Large intestine (tissue), 3 donors: ENCODE measurements around the gene YARS1. TPM values are rescaled to one million over a fixed set of nuclear protein-coding genes. Genes with fewer than 3 reads are reported as not detected.

Source experiments
- DNase-seq, 2 donors: peaks; one replicate each; pipeline versions ENCODE4 v3.0.0 to v3.0.0-alpha.2; 2013
- H3K27ac ChIP-seq: one replicate; pipeline ENCODE4 v1.5.1; 2013; ENCODE audit warnings: low read length
- H3K27me3 ChIP-seq: 2 replicates; pipeline ENCODE4 v1.6.1; 2013; ENCODE audit warnings: low read length; ENCODE audit not compliant: control insufficient read depth, insufficient read depth
- H3K36me3 ChIP-seq: 2 replicates; pipeline ENCODE4 v1.6.1; 2013; ENCODE audit warnings: low read length; ENCODE audit not compliant: control insufficient read depth, insufficient read depth
- H3K4me1 ChIP-seq: one replicate; pipeline ENCODE4 v1.6.1; 2013; ENCODE audit warnings: low read length; ENCODE audit not compliant: control insufficient read depth, insufficient read depth
- H3K4me3 ChIP-seq: one replicate; pipeline ENCODE4 v1.5.1; 2013; ENCODE audit warnings: low read length
- H3K9me3 ChIP-seq: one replicate; pipeline ENCODE4 v1.6.1; 2013; ENCODE audit warnings: mild to moderate bottlenecking, low read depth, low read length, moderate library complexity; ENCODE audit not compliant: control insufficient read depth
- WGBS: methylation state at CpG from one replicate; pipeline ENCODE4 v1.1.5; 2013; ENCODE audit warnings: low lambda C conversion rate; ENCODE audit not compliant: insufficient coverage; 5-methylcytosine and 5-hydroxymethylcytosine counted together
- polyA plus RNA-seq: library from polyadenylated mRNA; unstranded; fragments of 120-200 nt; gene quantifications from one replicate; pipeline ENCODE4 v1.2.1, GENCODE V29; 2013

The YARS1 gene
- polyA plus RNA-seq, 1 donor = 59.9 TPM

DNA sequence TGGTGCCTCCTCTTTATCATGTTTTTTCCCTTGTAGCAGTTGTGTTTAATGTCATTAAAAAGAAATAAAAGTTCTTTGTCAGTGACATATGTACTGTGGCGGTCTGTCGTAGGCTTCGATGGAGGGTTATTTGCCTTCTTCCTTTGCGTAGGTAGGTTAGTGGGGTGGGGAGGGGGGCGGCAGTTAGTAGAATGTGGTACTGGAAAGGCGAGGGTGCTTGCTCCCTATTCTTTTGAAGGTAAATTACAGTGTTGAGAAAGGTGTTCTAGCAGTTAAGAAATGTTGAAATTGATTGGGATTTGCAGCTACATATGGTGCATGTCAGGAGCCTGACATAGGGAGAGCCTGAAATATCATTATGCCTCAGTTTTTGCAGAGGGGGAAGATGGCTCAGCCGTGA lies 41.6 kb upstream of the YARS1 start:
- WGBS = 100% methylated on average over 1 of the region's 7 CpGs
- H3K4me1 ChIP-seq = no peaks in the 10 kb centered on the region
- H3K36me3 ChIP-seq = peaks cover 29% of the 10 kb centered on the region
- no peak overlapping the region for H3K4me3 ChIP-seq
- no peak overlapping the region for H3K27ac ChIP-seq
- H3K9me3 ChIP-seq = no peaks in the 10 kb centered on the region
- no peaks in the 10 kb centered on the region for H3K27me3 ChIP-seq
- no peak for DNase-seq

DNA sequence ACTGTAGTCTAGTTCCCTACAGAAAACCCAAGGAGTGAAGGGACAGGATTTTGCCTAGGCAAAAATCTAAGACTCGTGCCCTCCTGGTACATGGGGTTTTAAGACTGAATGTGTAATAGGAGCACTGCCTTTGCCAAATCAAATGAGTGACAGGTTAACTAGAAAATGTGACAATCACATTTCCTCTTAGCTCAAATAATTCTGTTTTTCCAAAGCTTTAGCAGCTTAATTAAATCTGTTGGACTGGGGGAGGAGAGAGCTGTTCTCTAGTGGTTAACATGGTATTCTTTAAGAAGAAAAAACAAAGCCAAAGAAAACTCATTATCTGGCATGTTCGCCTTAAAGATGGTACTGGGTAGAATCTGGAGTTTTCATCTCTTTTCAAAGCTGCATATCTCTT lies 41.0 kb upstream of the YARS1 start:
- 100% methylated on average over 1 of the region's 2 CpGs for WGBS
- DNase-seq = no peak
- H3K36me3 ChIP-seq = peaks cover 30% of the 10 kb centered on the region

DNA sequence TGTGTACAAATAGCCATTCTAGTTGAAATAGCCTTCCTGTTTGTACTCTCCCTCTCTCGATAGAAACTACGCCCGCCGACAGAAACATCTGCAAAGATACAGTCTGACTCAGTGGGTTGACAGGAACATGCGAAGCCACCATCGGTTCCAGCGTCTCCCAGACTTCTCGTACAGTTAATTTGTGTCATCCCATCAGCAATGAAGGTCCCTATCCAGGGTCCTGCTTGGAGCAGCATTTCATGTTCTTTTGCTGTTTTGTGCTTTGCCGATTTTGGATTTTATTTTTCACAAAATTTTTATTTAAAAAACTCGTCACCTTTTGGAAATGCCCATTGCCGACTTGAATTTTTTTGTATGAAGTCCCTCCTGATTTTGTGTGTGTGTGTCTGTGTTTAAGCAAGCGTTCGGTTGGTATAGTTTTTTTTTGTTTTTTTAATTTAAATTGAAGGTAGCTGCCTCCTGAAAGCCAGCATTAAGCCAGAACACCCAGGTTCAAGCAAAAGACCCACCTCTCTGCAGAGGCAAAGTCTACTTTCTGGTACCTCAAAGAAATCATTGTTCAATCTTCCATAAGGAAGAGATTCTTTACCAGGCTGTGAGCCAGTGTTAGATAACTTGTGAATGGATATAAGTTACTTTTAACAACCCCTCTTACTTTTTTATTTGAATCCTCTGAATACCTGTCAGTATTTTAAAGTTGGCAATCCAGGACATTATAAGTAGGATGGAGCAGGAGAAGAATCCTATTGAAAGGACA lies 38.9 kb upstream of the YARS1 start:
- Histone ChIP-seq H3K4me1 (no peaks in the 10 kb centered on the region), H3K9me3 (no peaks in the 10 kb centered on the region), H3K36me3 (peaks cover 36% of the 10 kb centered on the region), H3K4me3 (no peak overlapping the region), H3K27ac (no peak overlapping the region), H3K27me3 (no peaks in the 10 kb centered on the region)
- peak in 1 of 2 donors; percentile 36 for DNase-seq
- 80% methylated on average over 1 of the region's 13 CpGs for WGBS

More for the DNA sequence above, 41.0 kb upstream of the YARS1 start:
- no peak overlapping the region for H3K4me3 ChIP-seq
- no peaks in the 10 kb centered on the region for H3K27me3 ChIP-seq
- no peak overlapping the region for H3K27ac ChIP-seq
- H3K9me3 ChIP-seq = no peaks in the 10 kb centered on the region
- H3K4me1 ChIP-seq = no peaks in the 10 kb centered on the region

DNA sequence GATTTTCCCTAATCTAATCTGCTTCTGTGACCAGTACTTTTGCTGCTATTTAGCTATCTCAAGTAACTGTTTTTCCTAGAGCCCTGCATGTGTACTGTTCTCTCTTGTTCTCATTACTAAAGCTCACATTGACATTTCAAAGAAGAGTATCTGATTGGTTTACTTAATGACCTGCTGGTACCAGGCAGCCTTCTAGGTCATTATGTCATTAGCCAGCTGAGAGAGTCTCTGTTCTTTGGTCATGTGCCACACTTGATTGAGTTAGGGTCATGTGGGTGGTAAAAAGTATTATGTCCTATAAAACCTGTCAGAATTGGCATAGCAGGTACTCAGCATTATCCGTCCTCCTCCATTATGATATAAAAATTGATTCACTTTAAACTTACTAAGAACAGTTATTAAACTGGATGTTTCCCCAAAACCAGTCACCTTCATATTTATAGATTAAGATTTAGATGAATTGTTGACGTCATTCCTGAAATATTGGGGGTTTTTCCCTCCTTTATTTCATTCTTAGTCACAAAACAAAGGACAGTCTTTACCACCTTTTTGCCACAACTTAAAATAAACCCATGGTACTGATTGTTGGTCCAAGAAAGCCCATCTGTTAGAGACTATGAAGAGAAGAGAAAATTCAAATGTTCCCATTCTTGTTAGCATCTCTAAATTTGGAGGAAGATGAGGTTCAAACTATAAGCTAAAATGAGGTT lies 31.4 kb upstream of the YARS1 start:
- DNase-seq = no peak
- no peak overlapping the region for H3K4me3 ChIP-seq
- H3K4me1 ChIP-seq = no peaks in the 10 kb centered on the region
- no peak overlapping the region for H3K27ac ChIP-seq
- no peaks in the 10 kb centered on the region for H3K27me3 ChIP-seq
- H3K36me3 ChIP-seq = peaks cover 21% of the 10 kb centered on the region
- H3K9me3 ChIP-seq = no peaks in the 10 kb centered on the region
- 86% methylated on average over 1 of the region's 2 CpGs for WGBS

DNA sequence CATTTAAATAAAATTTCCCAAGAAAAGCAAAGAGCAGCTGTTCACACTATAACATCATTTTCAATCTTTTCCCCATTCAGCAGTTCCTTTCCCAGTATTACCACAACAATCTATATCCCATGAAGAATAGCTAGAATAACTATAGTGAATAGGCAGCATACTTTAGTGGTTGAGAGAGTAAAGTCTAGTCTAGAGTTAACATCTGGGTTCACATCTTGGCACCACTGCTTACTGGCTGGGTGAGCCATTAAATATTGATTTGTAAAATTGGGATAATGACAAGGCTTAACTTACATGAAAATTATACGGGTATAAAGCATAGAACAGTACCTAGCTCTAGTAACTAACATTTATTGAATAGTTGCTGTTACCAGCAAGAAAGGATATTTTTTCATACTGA lies 14.7 kb upstream of the YARS1 start:
- H3K27ac ChIP-seq = no peak overlapping the region
- WGBS = no CpG with 5 or more reads among the region's 1 CpG
- no peak overlapping the region for H3K4me3 ChIP-seq
- peaks cover 52% of the 10 kb centered on the region for H3K36me3 ChIP-seq
- no peaks in the 10 kb centered on the region for H3K4me1 ChIP-seq
- DNase-seq = no peak
- no peaks in the 10 kb centered on the region for H3K9me3 ChIP-seq
- H3K27me3 ChIP-seq = no peaks in the 10 kb centered on the region

- peaks cover 56% of the 10 kb centered on the region for H3K36me3 ChIP-seq
These were observed 13.1 kb upstream of the YARS1 start for GRCh38 chr1:32830092-32830852.

DNA sequence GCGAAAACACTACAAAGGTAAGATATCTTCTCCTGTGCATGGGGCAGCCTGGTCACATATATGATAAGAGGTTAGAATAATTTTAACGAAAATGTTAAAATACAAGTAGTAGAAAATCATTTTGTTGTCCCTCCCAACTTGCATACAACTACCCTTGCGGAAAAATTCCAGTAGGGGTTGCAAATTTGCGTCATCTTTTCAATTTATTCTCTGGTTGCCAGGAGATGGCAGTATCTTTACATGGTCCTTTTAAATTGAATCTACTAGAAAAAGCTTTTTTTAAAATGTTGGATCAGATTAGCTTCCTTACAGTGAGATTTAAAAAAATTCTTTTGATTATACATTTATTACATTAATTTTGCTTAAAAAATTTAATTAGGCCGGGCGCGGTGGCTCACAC lies 11.2 kb upstream of the YARS1 start:
- peaks cover 55% of the 10 kb centered on the region for H3K36me3 ChIP-seq
- 100% methylated on average over 2 of the region's 7 CpGs for WGBS
- H3K9me3 ChIP-seq = no peaks in the 10 kb centered on the region
- no peaks in the 10 kb centered on the region for H3K4me1 ChIP-seq
- no peaks in the 10 kb centered on the region for H3K27me3 ChIP-seq
- DNase-seq = no peak
- no peak overlapping the region for H3K27ac ChIP-seq
- H3K4me3 ChIP-seq = no peak overlapping the region

More at GRCh38 chr1:32830092-32830852, 13.1 kb upstream of the YARS1 start:
- H3K9me3 ChIP-seq = no peaks in the 10 kb centered on the region
- no peaks in the 10 kb centered on the region for H3K4me1 ChIP-seq
- 100% methylated on average over 2 of the region's 6 CpGs for WGBS
- H3K4me3 ChIP-seq = no peak overlapping the region
- no peak for DNase-seq
- H3K27ac ChIP-seq = no peak overlapping the region
- no peaks in the 10 kb centered on the region for H3K27me3 ChIP-seq

DNA sequence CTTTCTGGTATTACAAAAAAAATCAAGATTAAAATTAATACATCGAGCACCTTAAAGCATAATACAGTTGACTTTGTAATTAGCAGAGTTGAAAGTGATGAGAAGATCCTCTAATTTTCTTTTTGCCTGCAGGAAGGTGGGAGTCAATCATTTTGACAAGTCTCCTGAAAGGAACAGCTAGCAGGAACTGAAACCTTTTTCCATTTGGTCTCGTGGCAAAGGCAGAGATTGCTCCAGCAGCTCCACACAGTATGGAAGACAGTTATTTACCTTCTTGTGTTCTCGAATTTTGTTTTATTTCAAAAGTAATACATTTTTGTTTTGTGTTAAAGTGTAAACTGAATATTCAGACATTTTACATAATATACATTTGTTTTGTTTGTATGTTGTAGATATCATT lies 8.0 kb upstream of the YARS1 start:
- H3K4me1 ChIP-seq = no peaks in the 10 kb centered on the region
- no peak overlapping the region for H3K27ac ChIP-seq
- H3K4me3 ChIP-seq = no peak overlapping the region
- no peaks in the 10 kb centered on the region for H3K9me3 ChIP-seq
- no peaks in the 10 kb centered on the region for H3K27me3 ChIP-seq
- WGBS = 86% methylated on average over 1 of the region's 3 CpGs
- DNase-seq = no peak
- peaks cover 34% of the 10 kb centered on the region for H3K36me3 ChIP-seq

DNA sequence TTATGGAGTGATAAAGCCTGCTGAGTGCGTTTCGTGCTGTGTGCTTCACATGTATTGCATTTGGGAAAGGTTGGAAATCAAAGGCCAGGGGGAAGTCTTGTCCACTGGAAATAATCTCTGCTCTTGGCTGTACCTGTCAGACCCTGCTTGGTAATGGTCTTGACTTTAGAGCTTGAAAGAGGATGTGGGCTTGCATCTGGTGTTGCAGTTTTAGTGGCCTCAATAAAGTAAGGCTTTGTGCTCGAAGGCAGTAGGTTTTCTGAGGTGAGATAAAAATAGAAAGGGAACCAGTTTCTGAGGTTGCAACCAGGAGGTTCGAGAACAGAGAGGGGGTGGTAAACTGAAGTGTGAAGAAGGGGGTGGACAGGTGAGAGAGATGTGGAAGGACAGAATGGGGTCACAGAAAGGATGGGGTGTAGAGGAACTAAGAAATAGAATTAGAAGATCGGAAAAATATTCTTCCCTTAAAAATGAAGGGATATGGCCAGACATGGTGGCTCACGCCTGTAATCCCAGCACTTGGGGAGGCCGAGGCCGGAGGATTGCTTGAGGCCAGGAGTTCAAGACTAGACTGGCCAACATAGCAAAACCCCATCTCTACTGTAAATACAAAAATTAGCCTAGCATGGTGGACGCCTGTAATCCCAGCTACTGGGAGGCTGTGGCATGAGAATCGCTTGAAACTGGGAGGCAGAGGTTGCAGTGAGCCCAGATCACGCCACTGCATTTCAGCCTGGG lies 1.8 kb upstream of the YARS1 start:
- H3K27me3 ChIP-seq = no peaks in the 10 kb centered on the region
- peak overlapping the region; percentile 96 for H3K27ac ChIP-seq
- H3K4me1 ChIP-seq = peaks cover 6% of the 10 kb centered on the region
- peaks cover 3% of the 10 kb centered on the region for H3K36me3 ChIP-seq
- H3K9me3 ChIP-seq = no peaks in the 10 kb centered on the region
- WGBS = 62% methylated on average over 5 of the region's 11 CpGs
- H3K4me3 ChIP-seq = peak overlapping the region; percentile 98
- peak in 1 of 2 donors; percentile 35 for DNase-seq
